IPS DF 6.9 (cell line): ENCODE measurements around the gene CRIM1.

Experiments used
- DNase-seq: peaks from one replicate; pipeline ENCODE4 v3.0.0-alpha.2; 2013; ENCODE audit warnings: low read depth, low spot score
- H3K27ac ChIP-seq: one replicate; pipeline ENCODE4 v1.5.1; 2013; ENCODE audit warnings: low read length, control low read depth
- H3K27me3 ChIP-seq: 2 replicates; pipeline ENCODE4 v1.6.1; 2013; ENCODE audit warnings: mild to moderate bottlenecking, low read length; ENCODE audit not compliant: control insufficient read depth, insufficient read depth
- H3K36me3 ChIP-seq: 2 replicates; pipeline ENCODE4 v1.6.1; 2013; ENCODE audit warnings: low read length; ENCODE audit not compliant: control insufficient read depth, insufficient read depth
- H3K4me1 ChIP-seq: 2 replicates; pipeline ENCODE4 v1.6.1; 2013; ENCODE audit warnings: low read length; ENCODE audit not compliant: control insufficient read depth, insufficient read depth
- H3K4me3 ChIP-seq: 2 replicates; pipeline ENCODE4 v1.5.1; 2013; ENCODE audit warnings: mild to moderate bottlenecking, low read length
- H3K9me3 ChIP-seq: 2 replicates; pipeline ENCODE4 v1.6.1; 2013; ENCODE audit warnings: low read length, inconsistent platforms; ENCODE audit not compliant: control insufficient read depth, insufficient read depth
- WGBS: extraction: QIAGEN DNeasy Blood & Tissue Kit; methylation state at CpG from one replicate; pipeline ENCODE4 v1.1.7; 2013; ENCODE audit warnings: mixed read lengths, missing lambda C conversion rate; ENCODE audit not compliant: insufficient read length, insufficient coverage; 5-methylcytosine and 5-hydroxymethylcytosine counted together

The CRIM1 gene

GRCh38 chr2:36464006-36464721 is 108.6 kb downstream of the CRIM1 start:
- H3K27me3 ChIP-seq: no peaks in the 10 kb centered on the region
- H3K36me3 ChIP-seq: no peaks in the 10 kb centered on the region
- H3K4me3 ChIP-seq: no peak overlapping the region
- WGBS: no CpG with 5 or more reads among the region's 11 CpGs
- peaks cover 9% of the 10 kb centered on the region; the same call in 1 of the 2 replicates for H3K4me1 ChIP-seq
- DNase-seq: no peak
- no peaks in the 10 kb centered on the region for H3K9me3 ChIP-seq
- no peak overlapping the region for H3K27ac ChIP-seq

GRCh38 chr2:36466135-36466534 is 110.6 kb downstream of the CRIM1 start:
- Histone ChIP-seq H3K27ac (no peak overlapping the region), H3K9me3 (no peaks in the 10 kb centered on the region), H3K36me3 (no peaks in the 10 kb centered on the region), H3K27me3 (no peaks in the 10 kb centered on the region), H3K4me3 (no peak overlapping the region), H3K4me1 (peaks cover 2% of the 10 kb centered on the region; the same call in 1 of the 2 replicates)
- DNase-seq: no peak
- WGBS: no CpG with 5 or more reads among the region's 4 CpGs

- Histone ChIP-seq H3K9me3 (no peaks in the 10 kb centered on the region), H3K27ac (no peak overlapping the region), H3K4me1 (no peaks in the 10 kb centered on the region; the same call in 1 of the 2 replicates), H3K4me3 (no peak overlapping the region), H3K36me3 (no peaks in the 10 kb centered on the region), H3K27me3 (no peaks in the 10 kb centered on the region)
- no peak for DNase-seq
- WGBS: no CpG with 5 or more reads among the region's 10 CpGs
These were observed 113.0 kb downstream of the CRIM1 start for GRCh38 chr2:36468463-36469105.

GRCh38 chr2:36469106-36469477 is 113.5 kb downstream of the CRIM1 start:
- H3K9me3 ChIP-seq: no peaks in the 10 kb centered on the region
- H3K27ac ChIP-seq: no peak overlapping the region
- no CpG with 5 or more reads among the region's 1 CpG for WGBS
- DNase-seq: no peak
- no peak overlapping the region for H3K4me3 ChIP-seq
- H3K27me3 ChIP-seq: no peaks in the 10 kb centered on the region
- H3K4me1 ChIP-seq: no peaks in the 10 kb centered on the region
- H3K36me3 ChIP-seq: no peaks in the 10 kb centered on the region

- no CpG with 5 or more reads among the region's 3 CpGs for WGBS
- H3K4me1 ChIP-seq: no peaks in the 10 kb centered on the region
- H3K27me3 ChIP-seq: no peaks in the 10 kb centered on the region
- H3K27ac ChIP-seq: no peak overlapping the region
- H3K9me3 ChIP-seq: no peaks in the 10 kb centered on the region; the same call in 1 of the 2 replicates
- no peaks in the 10 kb centered on the region for H3K36me3 ChIP-seq
- DNase-seq: no peak
- H3K4me3 ChIP-seq: no peak overlapping the region
These were observed 114.1 kb downstream of the CRIM1 start for GRCh38 chr2:36469710-36470109.

GRCh38 chr2:36473230-36473629 is 117.7 kb downstream of the CRIM1 start:
- Histone ChIP-seq H3K4me3 (no peak overlapping the region), H3K36me3 (peaks cover 5% of the 10 kb centered on the region; the same call in 1 of the 2 replicates), H3K9me3 (no peaks in the 10 kb centered on the region; the same call in 1 of the 2 replicates), H3K27ac (no peak overlapping the region), H3K27me3 (no peaks in the 10 kb centered on the region), H3K4me1 (no peaks in the 10 kb centered on the region)
- DNase-seq: no peak
- no CpG with 5 or more reads among the region's 2 CpGs for WGBS

- Histone ChIP-seq H3K36me3 (peaks cover 17% of the 10 kb centered on the region; the same call in 1 of the 2 replicates), H3K27me3 (no peaks in the 10 kb centered on the region), H3K4me3 (no peak overlapping the region), H3K9me3 (no peaks in the 10 kb centered on the region; the same call in 1 of the 2 replicates), H3K4me1 (peaks cover 2% of the 10 kb centered on the region; the same call in 1 of the 2 replicates), H3K27ac (no peak overlapping the region)
- no peak for DNase-seq
These were observed 120.8 kb downstream of the CRIM1 start for GRCh38 chr2:36476411-36476810.

GRCh38 chr2:36477315-36477714 is 121.7 kb downstream of the CRIM1 start:
- H3K4me3 ChIP-seq: no peak overlapping the region
- no peak for DNase-seq
- no peak overlapping the region for H3K27ac ChIP-seq
- peaks cover 2% of the 10 kb centered on the region; the same call in 1 of the 2 replicates for H3K4me1 ChIP-seq
- no peaks in the 10 kb centered on the region for H3K27me3 ChIP-seq
- no peaks in the 10 kb centered on the region; the same call in 1 of the 2 replicates for H3K9me3 ChIP-seq
- H3K36me3 ChIP-seq: peaks cover 20% of the 10 kb centered on the region; the same call in 1 of the 2 replicates
- WGBS: no CpG with 5 or more reads among the region's 4 CpGs

- no CpG with 5 or more reads among the region's 2 CpGs for WGBS
- H3K27ac ChIP-seq: no peak overlapping the region
- H3K4me3 ChIP-seq: no peak overlapping the region
- H3K36me3 ChIP-seq: peaks cover 20% of the 10 kb centered on the region; the same call in 1 of the 2 replicates
- H3K4me1 ChIP-seq: peaks cover 2% of the 10 kb centered on the region; the same call in 1 of the 2 replicates
- H3K9me3 ChIP-seq: no peaks in the 10 kb centered on the region; the same call in 1 of the 2 replicates
- no peak for DNase-seq
- no peaks in the 10 kb centered on the region for H3K27me3 ChIP-seq
These were observed 122.2 kb downstream of the CRIM1 start for GRCh38 chr2:36477746-36478145.

GRCh38 chr2:36478332-36478738 is 122.8 kb downstream of the CRIM1 start:
- H3K4me3 ChIP-seq: no peak overlapping the region
- no CpG with 5 or more reads among the region's 4 CpGs for WGBS
- peaks cover 20% of the 10 kb centered on the region; the same call in 1 of the 2 replicates for H3K36me3 ChIP-seq
- no peaks in the 10 kb centered on the region for H3K27me3 ChIP-seq
- H3K4me1 ChIP-seq: peaks cover 2% of the 10 kb centered on the region; the same call in 1 of the 2 replicates
- no peaks in the 10 kb centered on the region; the same call in 1 of the 2 replicates for H3K9me3 ChIP-seq
- no peak overlapping the region for H3K27ac ChIP-seq
- DNase-seq: no peak
